Loucy (cell line): ENCODE results near the gene SH3GL1.

ENCODE experiments used
- H2AFZ ChIP-seq: fragments of 200-600 bp; sonication (generic); 2 replicates; pipeline ENCODE4 v1.6.0; 2016; ENCODE audit warnings: antibody characterized with exemption, mild to moderate bottlenecking, low read length, moderate library complexity
- H3F3A ChIP-seq: fragments of 200-600 bp; 2 replicates; pipeline ENCODE4 v1.6.0; 2016; ENCODE audit warnings: antibody characterized with exemption, low read depth, mild to moderate bottlenecking
- H3K27me3 ChIP-seq: fragments of 200-600 bp; sonication (generic); 2 replicates; pipeline ENCODE4 v1.6.1; 2014; ENCODE audit warnings: low read length, mild to moderate bottlenecking; ENCODE audit not compliant: insufficient read depth, poor library complexity, severe bottlenecking
- H3K36me3 ChIP-seq: fragments of 200-600 bp; sonication (generic); 2 replicates; pipeline ENCODE4 v1.6.1; 2016; ENCODE audit warnings: low read length; ENCODE audit not compliant: insufficient read depth
- H3K4me1 ChIP-seq: fragments of 200-600 bp; sonication (generic); 2 replicates; pipeline ENCODE4 v1.5.1; 2014; ENCODE audit warnings: low read length, mild to moderate bottlenecking; ENCODE audit not compliant: insufficient read depth, poor library complexity, severe bottlenecking
- H3K4me2 ChIP-seq: fragments of 200-600 bp; sonication (generic); 2 replicates; pipeline ENCODE4 v1.6.0; 2014; ENCODE audit warnings: antibody characterized with exemption, low read length, low read depth, mild to moderate bottlenecking; ENCODE audit not compliant: poor library complexity, severe bottlenecking
- H3K4me3 ChIP-seq: fragments of 200-600 bp; sonication (generic); 2 replicates; pipeline ENCODE4 v1.5.1; 2014; ENCODE audit warnings: low read length, mild to moderate bottlenecking, mixed read lengths; ENCODE audit not compliant: poor library complexity, severe bottlenecking
- H3K79me2 ChIP-seq: fragments of 200-600 bp; sonication (generic); 2 replicates; pipeline ENCODE4 v1.6.1; 2014; ENCODE audit warnings: low read length; ENCODE audit not compliant: insufficient read depth
- H3K9ac ChIP-seq: fragments of 200-600 bp; sonication (generic); 2 replicates; pipeline ENCODE4 v1.6.0; 2014; ENCODE audit warnings: mild to moderate bottlenecking, low read depth, low read length, moderate library complexity; ENCODE audit not compliant: poor library complexity, severe bottlenecking
- H3K9me2 ChIP-seq: fragments of 200-600 bp; sonication (generic); replicated peaks from 2 replicates; pipeline ENCODE4 v1.6.1; 2016; ENCODE audit warnings: low read depth, low read length, mixed read lengths
- H3K9me3 ChIP-seq: fragments of 200-600 bp; sonication (generic); 2 replicates; pipeline ENCODE4 v1.6.1; 2014; ENCODE audit warnings: mild to moderate bottlenecking, antibody characterized with exemption, low read length, low read depth; ENCODE audit not compliant: insufficient read depth
- H4K20me1 ChIP-seq: fragments of 200-600 bp; sonication (generic); 2 replicates; pipeline ENCODE4 v1.6.0; 2014; ENCODE audit warnings: antibody characterized with exemption, low read length, mild to moderate bottlenecking; ENCODE audit not compliant: insufficient read depth, poor library complexity, severe bottlenecking
- EZH2phosphoT487 ChIP-seq: fragments of 200-600 bp; IDR thresholded peaks from 2 replicates; pipeline ENCODE4 v1.6.1; 2018; ENCODE audit warnings: antibody characterized with exemption, mild to moderate bottlenecking, moderate library complexity, borderline replicate concordance
- TF ChIP-seq, protein P1 (sequence below): fragments of 200-600 bp; sonication (generic); conservative IDR thresholded peaks from 2 replicates; pipeline ENCODE4 v1.5.1; 2014; ENCODE audit warnings: mild to moderate bottlenecking, antibody characterized with exemption, low read length

The SH3GL1 gene

DNA sequence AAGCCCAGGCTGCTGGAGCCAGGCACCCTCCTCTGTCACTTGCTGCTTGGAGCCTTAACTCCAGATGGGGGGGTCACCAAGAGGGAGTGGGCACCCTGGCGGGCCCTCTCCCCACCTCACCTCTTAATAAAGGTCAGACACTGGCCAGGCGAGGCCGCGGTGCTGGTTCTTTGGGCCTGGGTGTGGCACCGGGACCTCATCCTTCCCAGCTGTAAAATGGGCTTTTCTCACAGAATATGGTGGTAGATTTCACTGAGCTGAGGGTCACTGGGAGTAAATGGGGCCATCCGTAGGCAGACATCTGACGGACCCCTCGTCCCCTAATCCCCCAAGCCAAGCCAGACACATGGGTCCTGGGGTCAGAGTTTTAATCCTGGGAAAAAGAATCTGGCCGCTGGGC is 76.7 kb downstream of the SH3GL1 start:
- H3K36me3 ChIP-seq = no peaks in the 10 kb centered on the region
- H3F3A ChIP-seq = no peaks in the 10 kb centered on the region
- H3K27me3 ChIP-seq = no peaks in the 10 kb centered on the region
- H3K79me2 ChIP-seq = no peaks in the 10 kb centered on the region
- H4K20me1 ChIP-seq = no peaks in the 10 kb centered on the region
- H3K4me2 ChIP-seq = no peak overlapping the region
- no peak overlapping the region for H3K4me3 ChIP-seq
- no peak for TF ChIP-seq EZH2phosphoT487
- TF ChIP-seq, protein P1, sequence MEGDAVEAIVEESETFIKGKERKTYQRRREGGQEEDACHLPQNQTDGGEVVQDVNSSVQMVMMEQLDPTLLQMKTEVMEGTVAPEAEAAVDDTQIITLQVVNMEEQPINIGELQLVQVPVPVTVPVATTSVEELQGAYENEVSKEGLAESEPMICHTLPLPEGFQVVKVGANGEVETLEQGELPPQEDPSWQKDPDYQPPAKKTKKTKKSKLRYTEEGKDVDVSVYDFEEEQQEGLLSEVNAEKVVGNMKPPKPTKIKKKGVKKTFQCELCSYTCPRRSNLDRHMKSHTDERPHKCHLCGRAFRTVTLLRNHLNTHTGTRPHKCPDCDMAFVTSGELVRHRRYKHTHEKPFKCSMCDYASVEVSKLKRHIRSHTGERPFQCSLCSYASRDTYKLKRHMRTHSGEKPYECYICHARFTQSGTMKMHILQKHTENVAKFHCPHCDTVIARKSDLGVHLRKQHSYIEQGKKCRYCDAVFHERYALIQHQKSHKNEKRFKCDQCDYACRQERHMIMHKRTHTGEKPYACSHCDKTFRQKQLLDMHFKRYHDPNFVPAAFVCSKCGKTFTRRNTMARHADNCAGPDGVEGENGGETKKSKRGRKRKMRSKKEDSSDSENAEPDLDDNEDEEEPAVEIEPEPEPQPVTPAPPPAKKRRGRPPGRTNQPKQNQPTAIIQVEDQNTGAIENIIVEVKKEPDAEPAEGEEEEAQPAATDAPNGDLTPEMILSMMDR = no peak
- H2AFZ ChIP-seq = no peak overlapping the region
- H3K9me3 ChIP-seq = no peaks in the 10 kb centered on the region; the same call in 1 of the 2 replicates
- H3K9ac ChIP-seq = no peak overlapping the region
- no peaks in the 10 kb centered on the region for H3K9me2 ChIP-seq
- H3K4me1 ChIP-seq = no peaks in the 10 kb centered on the region

DNA sequence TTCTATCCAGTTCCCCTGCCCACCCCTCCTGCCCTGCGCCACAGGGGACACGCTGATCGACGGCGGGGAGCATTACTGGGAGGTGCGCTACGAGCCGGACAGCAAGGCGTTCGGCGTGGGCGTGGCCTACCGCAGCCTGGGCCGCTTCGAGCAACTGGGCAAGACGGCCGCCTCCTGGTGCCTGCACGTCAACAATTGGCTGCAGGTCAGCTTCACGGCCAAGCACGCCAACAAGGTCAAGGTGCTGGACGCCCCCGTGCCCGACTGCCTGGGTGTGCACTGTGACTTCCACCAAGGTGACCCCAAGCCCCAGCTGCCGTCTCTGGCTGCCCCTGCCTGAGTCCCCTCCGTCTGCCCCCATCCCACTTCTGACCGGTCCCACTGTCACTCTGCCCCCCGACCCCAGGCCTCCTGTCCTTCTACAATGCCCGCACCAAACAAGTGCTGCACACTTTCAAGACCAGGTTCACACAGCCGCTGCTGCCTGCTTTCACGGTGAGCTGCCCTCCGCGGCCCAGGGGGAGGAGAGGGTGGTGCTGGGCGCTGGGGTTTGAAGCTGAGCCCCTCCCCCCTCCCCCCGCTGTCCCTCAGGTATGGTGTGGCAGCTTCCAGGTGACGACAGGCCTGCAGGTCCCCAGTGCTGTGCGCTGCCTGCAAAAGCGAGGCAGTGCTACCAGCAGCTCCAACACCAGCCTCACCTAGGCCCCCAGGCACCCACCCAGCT is 77.2 kb downstream of the SH3GL1 start:
- no peaks in the 10 kb centered on the region for H3K4me1 ChIP-seq
- no peak overlapping the region for H3K9ac ChIP-seq
- no peak overlapping the region for H2AFZ ChIP-seq
- H3K4me3 ChIP-seq = no peak overlapping the region
- H3K27me3 ChIP-seq = no peaks in the 10 kb centered on the region
- no peaks in the 10 kb centered on the region for H4K20me1 ChIP-seq
- no peaks in the 10 kb centered on the region for H3F3A ChIP-seq
- H3K9me3 ChIP-seq = no peaks in the 10 kb centered on the region; the same call in 1 of the 2 replicates
- H3K4me2 ChIP-seq = no peak overlapping the region
- no peak for TF ChIP-seq EZH2phosphoT487
- TF ChIP-seq, protein P1 = no peak
- no peaks in the 10 kb centered on the region for H3K36me3 ChIP-seq
- no peaks in the 10 kb centered on the region for H3K79me2 ChIP-seq
- H3K9me2 ChIP-seq = no peaks in the 10 kb centered on the region

DNA sequence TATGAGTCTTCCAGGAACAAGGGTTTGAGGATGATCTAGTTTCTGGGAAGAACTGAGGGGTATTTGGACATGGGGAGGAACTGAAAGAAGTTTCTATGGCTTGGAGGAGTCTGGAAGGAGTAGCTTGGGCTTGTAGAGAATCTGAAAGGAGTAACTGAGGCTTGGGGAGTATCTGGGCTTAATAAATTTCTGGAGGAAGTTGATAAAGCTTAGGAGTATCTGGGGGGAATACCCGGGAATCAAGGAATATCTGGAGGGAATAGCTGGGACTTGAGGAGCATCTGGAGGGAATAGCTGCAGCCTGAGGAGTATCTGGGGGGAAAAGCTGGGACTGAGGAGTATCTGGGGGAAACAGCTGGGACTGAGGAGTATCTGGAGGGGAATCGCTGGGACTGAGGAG is 79.9 kb downstream of the SH3GL1 start:
- no peaks in the 10 kb centered on the region for H4K20me1 ChIP-seq
- no peaks in the 10 kb centered on the region for H3K4me1 ChIP-seq
- no peaks in the 10 kb centered on the region for H3K27me3 ChIP-seq
- no peaks in the 10 kb centered on the region; the same call in 1 of the 2 replicates for H3K9me3 ChIP-seq
- no peaks in the 10 kb centered on the region for H3K79me2 ChIP-seq
- no peak for TF ChIP-seq EZH2phosphoT487
- TF ChIP-seq, protein P1 = no peak
- H3F3A ChIP-seq = no peaks in the 10 kb centered on the region
- H3K4me2 ChIP-seq = no peak overlapping the region
- no peaks in the 10 kb centered on the region for H3K9me2 ChIP-seq
- H2AFZ ChIP-seq = no peak overlapping the region
- no peak overlapping the region for H3K9ac ChIP-seq
- no peaks in the 10 kb centered on the region for H3K36me3 ChIP-seq
- H3K4me3 ChIP-seq = no peak overlapping the region
